SK-N-SH treated with all-trans-retinoic acid at 6 μM for 48 hours (cell line): Measurements from ENCODE around the gene RPGRIP1.

Experiments used
- ATAC-seq: fragments of 200-7000 bp; cut with Tn5 transposase; 3 replicates; pipeline ENCODE4 v1.9.1; 2020; ENCODE audit warnings: mild to moderate bottlenecking, moderate library complexity
- ARNTL ChIP-seq: fragments of 450-650 bp; formaldehyde crosslinking; IDR thresholded peaks from 2 replicates; pipeline ENCODE4 v1.5.0; 2020; ENCODE audit warnings: low read depth, mild to moderate bottlenecking, moderate library complexity, borderline replicate concordance
- CSDC2 ChIP-seq: fragments of 250-450 bp; sonication (Bioruptor Pico); IDR thresholded peaks from 2 replicates; pipeline ENCODE4 v1.5.0; 2020; ENCODE audit warnings: mild to moderate bottlenecking, moderate library complexity
- ESRRG ChIP-seq: fragments of 250-450 bp; sonication (Bioruptor Pico); IDR thresholded peaks from 2 replicates; pipeline ENCODE4 v1.6.1; 2021; ENCODE audit warnings: mild to moderate bottlenecking
- GLIS3 ChIP-seq: fragments of 250-450 bp; sonication (Bioruptor Pico); IDR thresholded peaks from 2 replicates; pipeline ENCODE4 v1.5.0; 2020; ENCODE audit warnings: mild to moderate bottlenecking, moderate library complexity
- ISL1 ChIP-seq: fragments of 250-450 bp; sonication (Bioruptor Pico); IDR thresholded peaks from 2 replicates; pipeline ENCODE4 v2.1.2; 2022; ENCODE audit warnings: mild to moderate bottlenecking, moderate library complexity
- OSR1 ChIP-seq: fragments of 250-450 bp; sonication (Bioruptor Pico); IDR thresholded peaks from 2 replicates; pipeline ENCODE4 v1.8.0; 2022; ENCODE audit warnings: moderate library complexity, mild to moderate bottlenecking, inconsistent platforms
- PPARA ChIP-seq: fragments of 250-450 bp; sonication (Bioruptor Pico); IDR thresholded peaks from 2 replicates; pipeline ENCODE4 v1.5.0; 2020; ENCODE audit warnings: mild to moderate bottlenecking, borderline replicate concordance
- SNAI2 ChIP-seq: fragments of 250-450 bp; sonication (Bioruptor Pico); IDR thresholded peaks from 2 replicates; pipeline ENCODE4 v1.5.0; 2020; ENCODE audit warnings: mild to moderate bottlenecking, moderate library complexity
- TCF4 ChIP-seq: fragments of 250-450 bp; sonication (Bioruptor Pico); IDR thresholded peaks from 2 replicates; pipeline ENCODE4 v1.8.0; 2021; ENCODE audit warnings: mild to moderate bottlenecking, moderate library complexity, borderline replicate concordance
- ZC3H10 ChIP-seq: fragments of 250-450 bp; sonication (Bioruptor Pico); IDR thresholded peaks from 2 replicates; pipeline ENCODE4 v1.5.1; 2021; ENCODE audit warnings: mild to moderate bottlenecking, moderate library complexity
- ZFP3 ChIP-seq: fragments of 250-450 bp; sonication (Bioruptor Pico); IDR thresholded peaks from 2 replicates; pipeline ENCODE4 v1.5.0; 2020; ENCODE audit warnings: mild to moderate bottlenecking, moderate library complexity
- ZFP30 ChIP-seq: fragments of 450-650 bp; formaldehyde crosslinking; IDR thresholded peaks from 2 replicates; pipeline ENCODE4 v1.5.0; 2022; ENCODE audit warnings: mild to moderate bottlenecking, moderate library complexity
- ZNF565 ChIP-seq: fragments of 450-650 bp; formaldehyde crosslinking; conservative IDR thresholded peaks from 2 replicates; pipeline ENCODE4 v1.5.0; 2020; ENCODE audit warnings: low read depth, mild to moderate bottlenecking, moderate library complexity
- ZNF70 ChIP-seq: fragments of 450-650 bp; formaldehyde crosslinking; IDR thresholded peaks from 2 replicates; pipeline ENCODE4 v1.5.0; 2020; ENCODE audit warnings: mild to moderate bottlenecking, moderate library complexity
- ZNF8 ChIP-seq: fragments of 450-650 bp; formaldehyde crosslinking; IDR thresholded peaks from 2 replicates; pipeline ENCODE4 v1.5.0; 2020; ENCODE audit warnings: mild to moderate bottlenecking, moderate library complexity
- TF ChIP-seq, protein P1 (sequence below): fragments of 250-450 bp; sonication (Bioruptor Pico); IDR thresholded peaks from 2 replicates; pipeline ENCODE4 v1.5.0; 2020; ENCODE audit warnings: mild to moderate bottlenecking, moderate library complexity
- TF ChIP-seq, protein P2 (sequence below): fragments of 250-450 bp; sonication (Bioruptor Pico); IDR thresholded peaks from 2 replicates; pipeline ENCODE4 v1.5.1; 2020; ENCODE audit warnings: low read depth, mild to moderate bottlenecking, moderate library complexity
- TF ChIP-seq, protein P3 (sequence below): fragments of 250-450 bp; sonication (Bioruptor Pico); IDR thresholded peaks from 2 replicates; pipeline ENCODE4 v1.5.1; 2021; ENCODE audit warnings: mild to moderate bottlenecking, moderate library complexity
- TF ChIP-seq, protein P4 (sequence below): fragments of 250-450 bp; sonication (Bioruptor Pico); IDR thresholded peaks from 2 replicates; pipeline ENCODE4 v1.8.0; 2021; ENCODE audit warnings: low read depth, mild to moderate bottlenecking, moderate library complexity, borderline replicate concordance

RPGRIP1 gene

GRCh38 chr14:21307637-21308036 is 27.8 kb downstream of the RPGRIP1 start:
- TF ChIP-seq ZFP30 (CRISPR knock-in tag): no peak
- ATAC-seq: no peak

DNA sequence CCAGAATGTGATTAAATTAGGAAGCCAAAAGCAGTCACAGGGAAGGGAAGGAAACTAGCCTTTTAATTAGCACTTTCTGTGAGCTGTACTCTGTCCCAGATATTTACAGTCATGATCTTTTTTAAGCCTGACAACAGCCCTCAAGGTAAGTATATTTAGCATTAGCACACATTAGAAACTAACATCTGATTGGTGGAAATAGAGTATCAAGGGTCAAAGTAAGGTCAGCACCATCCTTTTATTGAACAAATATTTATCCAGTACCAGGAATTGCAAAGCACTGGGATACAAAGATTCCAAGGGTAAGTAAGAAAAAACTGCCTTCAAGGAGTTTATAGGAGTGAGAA is 28.2 kb downstream of the RPGRIP1 start:
- no peak for ATAC-seq
- no peak for TF ChIP-seq ZC3H10 (CRISPR knock-in tag)
- TF ChIP-seq, protein P1, sequence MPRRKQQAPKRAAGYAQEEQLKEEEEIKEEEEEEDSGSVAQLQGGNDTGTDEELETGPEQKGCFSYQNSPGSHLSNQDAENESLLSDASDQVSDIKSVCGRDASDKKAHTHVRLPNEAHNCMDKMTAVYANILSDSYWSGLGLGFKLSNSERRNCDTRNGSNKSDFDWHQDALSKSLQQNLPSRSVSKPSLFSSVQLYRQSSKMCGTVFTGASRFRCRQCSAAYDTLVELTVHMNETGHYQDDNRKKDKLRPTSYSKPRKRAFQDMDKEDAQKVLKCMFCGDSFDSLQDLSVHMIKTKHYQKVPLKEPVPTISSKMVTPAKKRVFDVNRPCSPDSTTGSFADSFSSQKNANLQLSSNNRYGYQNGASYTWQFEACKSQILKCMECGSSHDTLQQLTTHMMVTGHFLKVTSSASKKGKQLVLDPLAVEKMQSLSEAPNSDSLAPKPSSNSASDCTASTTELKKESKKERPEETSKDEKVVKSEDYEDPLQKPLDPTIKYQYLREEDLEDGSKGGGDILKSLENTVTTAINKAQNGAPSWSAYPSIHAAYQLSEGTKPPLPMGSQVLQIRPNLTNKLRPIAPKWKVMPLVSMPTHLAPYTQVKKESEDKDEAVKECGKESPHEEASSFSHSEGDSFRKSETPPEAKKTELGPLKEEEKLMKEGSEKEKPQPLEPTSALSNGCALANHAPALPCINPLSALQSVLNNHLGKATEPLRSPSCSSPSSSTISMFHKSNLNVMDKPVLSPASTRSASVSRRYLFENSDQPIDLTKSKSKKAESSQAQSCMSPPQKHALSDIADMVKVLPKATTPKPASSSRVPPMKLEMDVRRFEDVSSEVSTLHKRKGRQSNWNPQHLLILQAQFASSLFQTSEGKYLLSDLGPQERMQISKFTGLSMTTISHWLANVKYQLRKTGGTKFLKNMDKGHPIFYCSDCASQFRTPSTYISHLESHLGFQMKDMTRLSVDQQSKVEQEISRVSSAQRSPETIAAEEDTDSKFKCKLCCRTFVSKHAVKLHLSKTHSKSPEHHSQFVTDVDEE: no peak
- TF ChIP-seq ESRRG (CRISPR knock-in tag): no peak
- TF ChIP-seq, protein P2, sequence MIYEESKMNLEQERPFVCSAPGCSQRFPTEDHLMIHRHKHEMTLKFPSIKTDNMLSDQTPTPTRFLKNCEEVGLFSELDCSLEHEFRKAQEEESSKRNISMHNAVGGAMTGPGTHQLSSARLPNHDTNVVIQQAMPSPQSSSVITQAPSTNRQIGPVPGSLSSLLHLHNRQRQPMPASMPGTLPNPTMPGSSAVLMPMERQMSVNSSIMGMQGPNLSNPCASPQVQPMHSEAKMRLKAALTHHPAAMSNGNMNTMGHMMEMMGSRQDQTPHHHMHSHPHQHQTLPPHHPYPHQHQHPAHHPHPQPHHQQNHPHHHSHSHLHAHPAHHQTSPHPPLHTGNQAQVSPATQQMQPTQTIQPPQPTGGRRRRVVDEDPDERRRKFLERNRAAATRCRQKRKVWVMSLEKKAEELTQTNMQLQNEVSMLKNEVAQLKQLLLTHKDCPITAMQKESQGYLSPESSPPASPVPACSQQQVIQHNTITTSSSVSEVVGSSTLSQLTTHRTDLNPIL: no peak
- no peak for TF ChIP-seq OSR1
- TF ChIP-seq, protein P3, sequence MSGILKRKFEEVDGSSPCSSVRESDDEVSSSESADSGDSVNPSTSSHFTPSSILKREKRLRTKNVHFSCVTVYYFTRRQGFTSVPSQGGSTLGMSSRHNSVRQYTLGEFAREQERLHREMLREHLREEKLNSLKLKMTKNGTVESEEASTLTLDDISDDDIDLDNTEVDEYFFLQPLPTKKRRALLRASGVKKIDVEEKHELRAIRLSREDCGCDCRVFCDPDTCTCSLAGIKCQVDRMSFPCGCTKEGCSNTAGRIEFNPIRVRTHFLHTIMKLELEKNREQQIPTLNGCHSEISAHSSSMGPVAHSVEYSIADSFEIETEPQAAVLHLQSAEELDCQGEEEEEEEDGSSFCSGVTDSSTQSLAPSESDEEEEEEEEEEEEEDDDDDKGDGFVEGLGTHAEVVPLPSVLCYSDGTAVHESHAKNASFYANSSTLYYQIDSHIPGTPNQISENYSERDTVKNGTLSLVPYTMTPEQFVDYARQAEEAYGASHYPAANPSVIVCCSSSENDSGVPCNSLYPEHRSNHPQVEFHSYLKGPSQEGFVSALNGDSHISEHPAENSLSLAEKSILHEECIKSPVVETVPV (CRISPR knock-in tag): no peak
- no peak for TF ChIP-seq ARNTL (CRISPR knock-in tag)
- TF ChIP-seq TCF4: no peak
- no peak for TF ChIP-seq GLIS3 (CRISPR knock-in tag)
- no peak for TF ChIP-seq PPARA (CRISPR knock-in tag)
- TF ChIP-seq, protein P4, sequence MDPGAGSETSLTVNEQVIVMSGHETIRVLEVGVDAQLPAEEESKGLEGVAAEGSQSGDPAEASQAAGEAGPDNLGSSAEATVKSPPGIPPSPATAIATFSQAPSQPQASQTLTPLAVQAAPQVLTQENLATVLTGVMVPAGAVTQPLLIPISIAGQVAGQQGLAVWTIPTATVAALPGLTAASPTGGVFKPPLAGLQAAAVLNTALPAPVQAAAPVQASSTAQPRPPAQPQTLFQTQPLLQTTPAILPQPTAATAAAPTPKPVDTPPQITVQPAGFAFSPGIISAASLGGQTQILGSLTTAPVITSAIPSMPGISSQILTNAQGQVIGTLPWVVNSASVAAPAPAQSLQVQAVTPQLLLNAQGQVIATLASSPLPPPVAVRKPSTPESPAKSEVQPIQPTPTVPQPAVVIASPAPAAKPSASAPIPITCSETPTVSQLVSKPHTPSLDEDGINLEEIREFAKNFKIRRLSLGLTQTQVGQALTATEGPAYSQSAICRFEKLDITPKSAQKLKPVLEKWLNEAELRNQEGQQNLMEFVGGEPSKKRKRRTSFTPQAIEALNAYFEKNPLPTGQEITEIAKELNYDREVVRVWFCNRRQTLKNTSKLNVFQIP (CRISPR knock-in tag): no peak
- TF ChIP-seq CSDC2: no peak
- no peak for TF ChIP-seq ZNF565
- no peak for TF ChIP-seq ZNF70 (CRISPR knock-in tag)
- TF ChIP-seq ZNF8 (CRISPR knock-in tag): no peak

DNA sequence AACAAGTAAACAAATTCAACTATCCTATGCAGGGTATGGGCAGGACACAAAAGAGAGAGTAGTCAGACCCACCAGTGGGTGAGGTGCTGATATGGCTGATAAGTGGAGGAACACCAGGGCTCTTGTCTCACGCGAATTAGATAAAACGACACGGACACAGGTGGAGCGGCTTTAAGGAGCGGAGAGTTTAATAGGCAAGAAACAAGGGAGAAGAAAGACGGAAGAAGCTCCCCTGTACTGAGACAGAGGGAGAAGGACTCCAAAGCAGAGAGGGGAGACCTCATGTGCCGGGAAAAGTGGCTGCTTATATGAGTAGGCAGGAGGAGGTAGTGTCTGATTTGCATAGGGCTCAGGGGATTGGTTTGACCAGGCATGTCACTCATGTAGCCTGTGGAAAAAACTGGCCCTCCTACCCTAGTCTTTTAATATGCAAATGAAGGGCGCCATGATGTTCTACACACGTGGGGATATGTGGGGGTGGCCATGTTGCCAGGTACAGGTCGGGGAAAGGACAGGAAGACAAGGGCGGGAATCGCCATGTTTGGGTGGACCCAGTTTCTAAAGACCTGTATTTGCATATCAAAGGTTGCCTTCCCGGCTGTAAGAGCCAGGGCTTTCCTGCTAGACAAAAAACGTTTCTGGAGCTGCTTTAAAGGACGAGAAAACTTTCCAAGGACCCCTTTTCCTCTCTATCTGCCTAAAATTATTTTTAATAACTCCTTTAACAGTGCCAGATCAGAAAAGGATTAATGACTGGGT is 28.8 kb downstream of the RPGRIP1 start:
- no peak for ATAC-seq
- TF ChIP-seq ESRRG (CRISPR knock-in tag) (no peak), OSR1 (no peak), ISL1 (CRISPR knock-in tag) (no peak), SNAI2 (CRISPR knock-in tag) (no peak), ZNF8 (CRISPR knock-in tag) (no peak), ZFP3 (CRISPR knock-in tag) (no peak)
- TF ChIP-seq, protein P1: no peak
- TF ChIP-seq, protein P3 (CRISPR knock-in tag): no peak
- TF ChIP-seq, protein P2: no peak
